HG02885 (cell line): ENCODE data around the gene COL6A1.

Experiments used
- ATAC-seq: cut with Tn5 transposase; IDR thresholded peaks from one replicate; pipeline ENCODE4 v1.9.1; 2021; ENCODE audit warnings: mild to moderate bottlenecking; ENCODE audit not compliant: unreplicated experiment, poor library complexity

COL6A1 gene

GRCh38 chr21:46021978-46022544, 40.5 kb downstream of the COL6A1 start:
- no peak for ATAC-seq

DNA sequence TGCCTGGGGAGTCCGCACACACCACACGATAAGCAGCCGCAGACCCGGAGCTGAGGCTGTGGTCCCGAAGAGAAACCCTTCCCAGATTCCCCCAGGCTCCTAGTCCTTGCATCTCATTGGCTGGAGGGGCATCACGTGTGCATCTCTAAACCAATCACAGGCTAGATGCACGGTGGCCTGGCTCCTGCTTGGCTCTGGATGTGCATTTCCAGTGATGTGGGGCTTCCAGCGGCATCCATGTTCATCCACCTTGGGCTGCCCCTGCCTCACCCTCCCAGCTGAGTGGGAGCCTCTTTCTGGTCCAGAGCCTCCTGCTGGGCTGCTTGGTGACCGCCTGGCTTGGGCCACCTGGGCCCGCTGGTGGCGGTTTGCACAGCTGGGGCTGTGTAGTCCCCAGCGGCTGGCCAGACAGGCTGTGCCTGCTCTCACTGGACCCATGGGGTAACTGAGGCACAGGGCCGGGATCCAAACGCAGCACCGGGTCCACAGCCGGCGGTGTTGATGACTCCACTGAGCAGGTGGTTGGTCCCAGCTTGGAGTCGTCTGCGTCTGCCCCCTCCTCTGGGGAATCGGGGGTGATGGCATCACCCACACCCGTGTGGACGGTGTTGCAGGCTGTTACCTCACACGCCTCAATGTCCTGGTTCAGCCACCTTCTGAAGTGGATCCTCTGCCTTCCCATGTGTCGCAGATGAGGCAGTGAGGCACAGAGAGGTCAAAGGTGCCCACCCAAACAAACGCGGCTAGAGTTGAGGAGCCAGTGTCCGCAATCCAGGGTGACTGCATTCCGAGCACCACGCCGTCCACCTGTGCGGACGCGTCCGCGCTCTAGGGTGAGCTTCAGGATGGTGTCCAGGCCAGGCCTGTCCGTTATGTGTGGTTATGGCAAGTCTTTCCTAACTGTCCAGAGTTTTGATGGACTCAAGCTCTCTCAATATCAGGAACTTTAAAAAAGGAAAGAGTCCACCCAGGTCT, 41.3 kb downstream of the COL6A1 start:
- ATAC-seq = no peak

GRCh38 chr21:46023555-46023954, 42.0 kb downstream of the COL6A1 start:
- ATAC-seq = no peak

GRCh38 chr21:46024141-46024540, 42.6 kb downstream of the COL6A1 start:
- ATAC-seq = no peak

DNA sequence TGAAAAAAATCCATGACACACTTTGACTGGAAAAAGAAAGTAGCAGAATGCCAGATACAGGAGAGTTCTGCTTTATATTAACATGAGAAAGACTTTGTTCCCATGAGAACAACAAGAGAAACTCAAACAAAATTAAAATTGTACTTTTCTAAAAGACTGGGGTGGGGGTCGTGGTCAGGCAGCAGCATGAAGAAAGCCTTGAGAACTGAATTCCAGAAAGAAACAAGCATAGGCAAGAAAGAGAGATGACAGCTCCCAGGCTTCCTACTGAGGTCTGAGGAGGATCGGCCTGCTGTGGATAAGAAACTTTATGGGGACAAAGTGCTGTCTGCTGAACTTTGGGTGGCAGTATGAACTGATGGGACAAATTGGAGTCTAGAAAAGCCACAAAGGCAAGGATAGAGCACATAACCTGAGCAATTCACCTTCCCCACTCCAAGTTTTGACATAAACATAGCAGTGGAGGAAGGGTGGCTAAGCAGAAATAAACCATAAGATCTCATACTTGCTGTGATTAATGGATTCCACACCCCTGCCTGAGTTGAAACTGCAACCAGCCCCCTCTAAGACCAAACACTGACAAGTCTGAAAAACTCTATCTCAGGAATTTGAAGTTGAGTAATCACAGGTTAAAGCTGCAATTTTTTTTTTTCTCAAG, 43.7 kb downstream of the COL6A1 start:
- ATAC-seq = no peak

- ATAC-seq = no peak
Observed at GRCh38 chr21:46027851-46028493, 46.4 kb downstream of the COL6A1 start.

GRCh38 chr21:46028573-46029091, 47.1 kb downstream of the COL6A1 start:
- ATAC-seq = no peak

- ATAC-seq = no peak
Observed at GRCh38 chr21:46029186-46029924, 47.8 kb downstream of the COL6A1 start.

GRCh38 chr21:46031484-46031883, 49.9 kb downstream of the COL6A1 start:
- ATAC-seq = no peak

DNA sequence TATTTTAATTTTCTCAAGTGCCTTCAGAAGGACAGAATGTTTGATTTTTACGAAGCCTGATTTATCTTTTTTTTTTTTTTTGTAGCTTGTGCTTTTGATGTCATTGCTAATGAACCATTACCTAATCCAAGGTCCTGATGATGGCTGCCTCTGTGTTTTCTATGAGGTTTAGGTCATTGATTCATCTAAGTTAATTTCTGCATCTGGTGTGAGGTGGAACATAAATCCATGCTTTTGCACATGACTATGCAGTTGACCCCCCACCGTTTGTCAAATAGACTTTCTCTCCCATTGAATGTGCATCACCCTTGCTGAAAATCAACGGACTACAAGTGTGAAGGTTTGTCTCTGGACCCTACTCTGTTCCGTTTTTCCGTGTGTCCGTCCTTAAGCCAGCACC, 50.5 kb downstream of the COL6A1 start:
- no peak for ATAC-seq

DNA sequence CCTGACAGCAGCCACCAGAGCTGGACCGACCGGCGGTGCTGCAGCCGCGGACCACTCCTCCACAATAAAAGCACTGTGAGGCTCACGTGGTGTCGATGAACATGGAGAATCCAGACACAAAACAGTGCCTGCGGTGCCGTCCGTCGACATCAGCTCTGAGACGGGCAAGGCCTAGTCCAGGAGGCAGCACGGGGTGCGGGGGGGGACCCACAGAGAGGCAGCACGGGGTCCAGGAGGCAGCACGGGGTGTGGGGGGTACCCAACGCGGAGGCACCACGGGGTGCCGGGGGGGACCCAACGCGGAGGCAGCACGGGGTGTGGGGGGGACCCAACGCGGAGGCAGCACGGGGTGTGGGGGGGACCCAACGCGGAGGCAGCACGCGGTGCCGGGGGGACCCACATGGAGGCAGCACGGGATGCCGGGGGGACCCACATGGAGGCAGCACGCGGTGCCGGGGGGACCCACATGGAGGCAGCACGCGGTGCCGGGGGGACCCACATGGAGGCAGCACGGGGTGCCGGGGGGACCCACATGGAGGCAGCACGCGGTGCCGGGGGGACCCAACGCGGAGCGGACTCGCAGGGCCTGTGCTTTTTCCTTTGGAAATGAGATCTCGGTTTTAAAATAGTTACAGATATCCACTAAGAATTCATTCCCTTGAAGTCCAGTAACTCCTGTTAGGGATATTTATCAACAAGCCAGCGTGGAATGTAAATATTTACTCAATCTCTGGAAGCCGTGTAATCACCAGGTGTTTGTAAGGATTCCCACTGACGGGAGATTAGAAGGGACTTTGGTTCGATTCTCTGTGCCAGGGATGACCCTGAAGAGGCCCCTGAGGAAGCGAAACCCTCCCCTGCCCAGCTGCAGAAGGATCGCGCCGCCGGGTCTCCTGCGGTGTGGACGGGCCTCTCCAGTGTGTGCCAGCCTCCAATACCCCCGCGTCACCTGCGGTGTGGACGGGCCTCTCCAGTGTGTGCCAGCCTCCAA, 52.1 kb downstream of the COL6A1 start:
- no peak for ATAC-seq

DNA sequence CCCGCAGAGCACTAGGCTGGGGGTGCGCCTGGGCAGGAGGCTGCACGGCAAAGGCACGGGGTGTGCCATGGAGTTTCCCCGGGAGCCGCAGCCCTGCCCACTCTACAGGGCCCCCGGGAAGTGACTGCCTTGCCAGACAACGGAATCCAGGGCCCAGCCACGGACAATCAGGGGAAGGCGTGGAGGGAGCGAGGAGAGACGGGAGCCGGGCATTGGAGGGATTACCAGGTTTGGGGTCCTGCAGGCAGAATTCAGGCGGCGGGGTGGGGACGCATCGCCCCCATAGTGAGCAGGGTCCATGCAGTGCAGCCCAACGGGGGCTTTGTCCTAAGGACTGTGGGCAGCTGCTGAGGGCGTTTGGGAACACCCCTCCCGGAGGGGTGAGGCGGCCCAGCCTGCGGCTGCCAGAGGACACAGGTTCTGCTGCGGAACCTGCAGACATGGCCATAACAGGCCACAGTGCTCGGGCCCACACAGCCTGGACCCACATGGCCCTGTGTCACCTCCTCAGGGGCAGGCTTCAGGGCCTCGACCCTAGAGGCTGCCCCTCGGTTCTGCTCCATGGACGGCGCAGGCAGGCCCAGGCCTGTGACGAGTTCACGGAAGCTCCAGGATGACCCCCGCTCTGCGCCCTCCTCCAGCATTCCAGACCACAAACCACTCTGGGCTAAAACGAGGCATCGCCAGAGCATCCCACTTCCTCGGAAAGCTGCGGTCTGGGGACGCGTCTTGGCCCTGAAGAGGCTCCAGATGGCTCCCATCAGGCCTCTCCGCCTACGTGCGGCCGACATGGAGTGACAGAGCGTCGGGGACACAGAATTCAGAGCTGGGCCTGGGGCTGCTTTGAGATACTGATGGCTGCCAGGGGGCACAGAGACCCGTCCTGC, 54.5 kb downstream of the COL6A1 start:
- no peak for ATAC-seq

DNA sequence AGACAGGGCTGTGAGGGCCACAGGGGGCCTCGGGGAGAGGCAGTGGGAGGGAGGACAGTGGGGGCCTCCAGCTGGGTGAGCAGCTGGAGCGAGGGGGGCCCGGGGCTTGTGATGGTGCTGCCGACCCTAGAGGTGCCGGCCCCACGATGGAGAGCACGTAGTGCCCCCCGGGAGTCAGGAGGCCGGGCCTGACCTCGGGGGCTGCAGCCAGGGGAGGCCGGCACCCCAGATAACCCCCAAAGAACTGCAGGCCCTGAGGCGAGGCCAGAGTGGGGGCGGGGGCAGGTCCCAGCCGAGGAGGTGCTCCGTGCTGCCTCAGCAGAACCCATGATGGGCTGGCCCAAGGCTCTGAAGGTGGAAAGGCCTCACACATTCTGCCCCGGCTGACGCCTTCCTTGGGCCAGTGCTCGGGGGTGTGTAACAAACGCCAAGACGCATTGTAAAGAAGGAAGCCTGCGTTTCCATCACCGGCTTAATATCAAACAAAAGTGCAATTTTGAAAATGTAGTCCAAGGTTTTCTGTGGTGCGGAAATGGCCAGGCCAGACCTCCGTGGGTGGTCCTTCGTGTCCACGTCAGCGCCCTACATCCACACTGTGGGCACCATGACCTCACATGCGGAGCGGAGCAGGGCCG, 55.2 kb downstream of the COL6A1 start:
- no peak for ATAC-seq

DNA sequence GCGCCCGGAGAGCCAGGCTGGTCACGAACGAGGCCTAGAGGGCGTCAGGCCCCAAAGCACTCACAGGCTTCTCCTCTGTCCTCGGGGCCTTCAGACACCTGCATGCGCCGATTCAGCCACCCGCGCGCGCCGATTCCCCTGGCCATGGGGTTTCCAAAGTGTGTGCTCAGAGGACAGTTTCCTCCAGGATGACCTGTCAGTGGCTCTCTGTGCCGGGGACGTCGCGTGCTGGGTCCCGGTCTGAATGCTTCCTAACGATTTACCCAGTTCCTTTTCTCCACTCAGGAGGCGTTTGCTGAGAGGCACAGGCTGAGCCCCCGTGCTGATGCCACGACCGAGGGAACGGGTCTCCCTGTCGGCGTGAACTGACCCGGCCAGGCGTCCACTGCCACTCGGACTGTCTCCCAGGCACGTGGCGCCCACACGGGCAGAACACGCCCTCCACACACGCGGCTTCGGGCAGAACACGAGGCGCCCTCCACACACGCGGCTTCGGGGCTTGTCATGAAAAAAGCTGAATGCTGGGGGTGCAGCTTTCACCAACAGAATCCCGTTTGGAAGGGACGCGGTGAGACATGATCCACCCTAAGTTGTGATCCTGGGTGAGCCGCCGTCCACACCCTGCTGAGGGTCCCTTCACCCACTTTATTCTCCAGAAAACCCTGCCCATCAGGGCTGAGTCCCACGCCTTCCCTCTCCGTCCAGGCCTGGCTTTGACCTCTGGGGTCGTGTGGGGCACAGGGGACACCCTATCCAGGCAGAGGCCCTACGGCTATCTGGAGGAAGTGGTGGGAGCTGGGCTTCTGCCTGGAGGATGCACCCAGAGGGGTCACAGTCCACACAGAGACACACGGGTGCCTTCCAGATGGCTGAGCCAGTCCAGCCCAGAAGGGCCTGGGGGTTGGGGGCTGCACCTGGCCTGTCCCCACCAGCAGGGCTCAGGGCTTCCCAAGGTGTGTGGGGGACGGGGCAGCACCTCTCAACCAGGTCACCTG, 56.1 kb downstream of the COL6A1 start:
- no peak for ATAC-seq

GRCh38 chr21:46038341-46038829, 56.8 kb downstream of the COL6A1 start:
- ATAC-seq = no peak

DNA sequence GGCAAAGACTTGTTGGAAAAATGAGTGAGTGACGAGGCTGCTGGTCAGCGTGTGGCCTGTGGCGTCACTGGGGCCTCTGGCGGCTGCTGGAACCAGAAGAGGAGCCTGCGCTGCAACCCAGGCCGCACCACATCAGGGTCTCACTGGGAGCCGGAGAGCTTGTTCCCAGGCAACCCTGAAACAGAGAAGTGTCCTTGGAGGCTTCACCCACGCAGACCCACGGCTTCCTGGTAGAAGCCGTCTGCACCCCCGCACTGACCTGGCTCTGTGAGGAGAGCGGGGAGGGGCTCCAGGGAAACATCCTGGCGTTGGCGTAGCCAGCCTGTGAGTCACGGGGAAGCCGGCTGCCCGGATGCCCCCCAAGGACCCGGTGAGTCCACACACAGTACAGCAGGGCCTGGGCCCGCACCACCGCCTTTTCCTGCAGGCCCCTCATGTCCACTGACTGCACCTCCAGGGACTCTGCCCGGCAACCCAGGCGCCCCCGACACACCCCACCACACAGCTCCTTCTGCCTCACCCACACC, 57.4 kb downstream of the COL6A1 start:
- no peak for ATAC-seq
